ENCODE data around the gene RRP1. TPM values are rescaled to one million over a fixed set of nuclear protein-coding genes. Genes with fewer than 3 reads are reported as not detected.

RRP1 gene
- total RNA-seq, 4 donors from 2014 or later = 8.2 to 21.4 (median 17.0) TPM

- no peak for TF ChIP-seq CTCF (IDR thresholded peaks at IDR 0.05; ENCODE audit: low read depth)
Measured at GRCh38 chr21:43745772-43746517, 43.4 kb upstream of the RRP1 start.

- TF ChIP-seq CTCF (IDR thresholded peaks at IDR 0.05; ENCODE audit: low read depth) = no peak
Measured at GRCh38 chr21:43748622-43749021, 40.8 kb upstream of the RRP1 start.

- TF ChIP-seq CTCF (IDR thresholded peaks at IDR 0.05; ENCODE audit: low read depth) = no peak
Measured at GRCh38 chr21:43749651-43750262, 39.6 kb upstream of the RRP1 start.

- TF ChIP-seq CTCF (IDR thresholded peaks at IDR 0.05; ENCODE audit: low read depth) = no peak
Measured at GRCh38 chr21:43750339-43751033, 38.9 kb upstream of the RRP1 start.

- no peak for TF ChIP-seq CTCF (IDR thresholded peaks at IDR 0.05; ENCODE audit: low read depth)
Measured at GRCh38 chr21:43751955-43752591, 37.3 kb upstream of the RRP1 start.

GRCh38 chr21:43752758-43753438 lies 36.5 kb upstream of the RRP1 start:
- TF ChIP-seq CTCF (IDR thresholded peaks at IDR 0.05; ENCODE audit: low read depth) = no peak

Data from subcutaneous adipose tissue (tissue), 4 donors.